Skin epidermis (tissue), 12 donors: ENCODE data around the gene PFKFB1.

Experiments
- H3K27ac ChIP-seq, 21 experiments: fragments of 200-600 bp; sonication (generic) in 11 of 21; one replicate each; pipeline ENCODE4 v1.5.0; 2020; ENCODE audit warnings: mild to moderate bottlenecking in 3 of 21, inconsistent platforms in 2 of 21, moderate library complexity in 2 of 21
- H3K4me3 ChIP-seq, 7 experiments: fragments of 200-600 bp; sonication (generic) in 2 of 7; one replicate each; pipeline ENCODE4 v1.5.0; 2020; ENCODE audit warnings: inconsistent platforms in 2 of 7, mild to moderate bottlenecking in 2 of 7, moderate library complexity in 1 of 7

The PFKFB1 gene

DNA sequence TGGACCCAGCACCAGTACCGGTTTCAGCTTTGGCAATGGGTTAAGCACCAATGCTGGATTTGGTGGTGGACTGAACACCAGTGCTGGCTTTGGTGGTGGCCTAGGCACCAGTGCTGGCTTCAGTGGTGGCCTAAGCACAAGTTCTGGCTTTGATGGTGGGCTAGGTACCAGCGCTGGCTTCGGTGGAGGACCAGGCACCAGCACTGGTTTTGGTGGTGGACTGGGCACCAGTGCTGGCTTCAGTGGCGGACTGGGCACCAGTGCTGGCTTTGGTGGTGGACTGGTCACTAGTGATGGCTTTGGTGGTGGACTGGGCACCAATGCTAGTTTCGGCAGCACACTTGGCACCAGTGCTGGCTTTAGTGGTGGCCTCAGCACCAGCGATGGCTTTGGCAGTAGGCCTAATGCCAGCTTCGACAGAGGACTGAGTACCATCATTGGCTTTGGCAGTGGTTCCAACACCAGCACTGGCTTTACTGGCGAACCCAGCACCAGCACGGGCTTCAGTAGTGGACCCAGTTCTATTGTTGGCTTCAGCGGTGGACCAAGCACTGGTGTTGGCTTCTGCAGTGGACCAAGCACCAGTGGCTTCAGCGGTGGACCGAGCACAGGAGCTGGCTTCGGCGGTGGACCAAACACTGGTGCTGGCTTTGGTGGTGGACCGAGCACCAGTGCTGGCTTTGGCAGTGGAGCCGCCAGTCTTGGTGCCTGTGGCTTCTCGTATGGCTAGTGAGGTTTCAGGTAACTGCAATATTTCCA is 63.5 kb downstream of the PFKFB1 start:
- Histone ChIP-seq H3K27ac (no peak overlapping the region), H3K4me3 (no peak overlapping the region)

DNA sequence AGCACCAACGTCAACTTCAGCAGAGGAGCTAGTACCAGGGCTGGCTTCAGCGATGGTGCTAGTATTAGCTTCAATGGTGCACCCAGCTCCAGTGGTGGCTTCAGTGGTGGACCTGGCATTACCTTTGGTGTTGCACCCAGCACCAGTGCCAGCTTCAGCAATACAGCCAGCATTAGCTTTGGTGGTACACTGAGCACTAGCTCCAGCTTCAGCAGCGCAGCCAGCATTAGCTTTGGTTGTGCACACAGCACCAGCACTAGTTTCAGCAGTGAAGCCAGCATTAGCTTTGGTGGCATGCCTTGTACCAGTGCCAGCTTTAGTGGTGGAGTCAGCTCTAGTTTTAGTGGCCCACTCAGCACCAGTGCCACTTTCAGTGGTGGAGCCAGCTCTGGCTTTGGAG is 65.1 kb downstream of the PFKFB1 start:
- H3K27ac ChIP-seq: no peak overlapping the region
- no peak overlapping the region for H3K4me3 ChIP-seq

DNA sequence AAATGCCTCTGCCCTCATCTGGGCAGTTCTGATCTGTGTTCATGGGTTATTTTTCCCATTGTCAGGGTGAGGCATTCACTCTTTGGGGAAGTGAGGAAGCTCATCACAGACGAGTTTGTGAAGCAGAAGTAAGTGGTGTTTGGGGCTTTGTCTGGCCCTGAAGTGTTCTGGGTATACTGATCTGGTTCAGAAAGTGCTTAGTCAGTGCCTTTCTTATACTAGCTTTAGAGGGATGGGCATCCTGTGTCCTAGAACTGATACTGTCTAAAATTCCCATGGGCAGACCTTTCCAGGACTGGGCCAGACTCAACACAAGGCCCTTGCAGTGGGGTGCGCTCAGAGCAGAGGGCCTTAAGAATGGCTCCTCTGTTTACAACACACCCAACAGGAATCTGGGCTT is 67.0 kb downstream of the PFKFB1 start:
- no peak overlapping the region for H3K27ac ChIP-seq
- no peak overlapping the region for H3K4me3 ChIP-seq

DNA sequence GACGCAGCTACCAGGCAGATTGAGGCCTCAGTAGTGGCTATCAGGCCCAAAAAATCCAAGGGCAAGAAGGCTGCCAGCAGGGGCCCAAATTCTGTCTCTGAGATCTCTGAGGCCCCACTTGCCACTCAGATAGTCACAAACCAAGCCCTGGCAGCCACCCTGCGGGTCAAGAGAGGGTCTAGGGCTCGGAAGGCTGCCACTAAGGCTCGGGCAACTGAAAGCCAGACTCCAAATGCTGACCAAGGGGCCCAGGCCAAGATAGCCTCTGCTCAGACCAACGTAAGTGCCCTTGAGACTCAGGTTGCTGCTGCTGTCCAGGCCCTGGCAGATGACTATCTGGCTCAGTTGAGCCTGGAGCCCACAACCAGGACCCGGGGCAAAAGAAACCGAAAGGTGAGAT is 70.6 kb downstream of the PFKFB1 start:
- Histone ChIP-seq H3K4me3 (no peak overlapping the region), H3K27ac (no peak overlapping the region)

DNA sequence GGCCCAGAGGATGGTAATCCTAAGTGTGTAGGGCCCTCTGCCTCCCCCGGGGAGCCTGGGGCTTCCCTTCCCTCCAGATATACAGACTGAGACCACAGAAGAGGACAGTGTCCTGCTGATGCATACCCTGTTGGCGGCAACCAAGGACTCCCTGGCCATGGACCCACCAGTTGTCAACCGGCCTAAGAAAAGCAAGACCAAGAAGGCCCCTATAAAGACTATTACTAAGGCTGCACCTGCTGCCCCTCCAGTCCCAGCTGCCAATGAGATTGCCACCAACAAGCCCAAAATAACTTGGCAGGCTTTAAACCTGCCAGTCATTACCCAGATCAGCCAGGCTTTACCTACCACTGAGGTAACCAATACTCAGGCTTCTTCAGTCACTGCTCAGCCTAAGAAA is 71.4 kb downstream of the PFKFB1 start:
- H3K27ac ChIP-seq: no peak overlapping the region

DNA sequence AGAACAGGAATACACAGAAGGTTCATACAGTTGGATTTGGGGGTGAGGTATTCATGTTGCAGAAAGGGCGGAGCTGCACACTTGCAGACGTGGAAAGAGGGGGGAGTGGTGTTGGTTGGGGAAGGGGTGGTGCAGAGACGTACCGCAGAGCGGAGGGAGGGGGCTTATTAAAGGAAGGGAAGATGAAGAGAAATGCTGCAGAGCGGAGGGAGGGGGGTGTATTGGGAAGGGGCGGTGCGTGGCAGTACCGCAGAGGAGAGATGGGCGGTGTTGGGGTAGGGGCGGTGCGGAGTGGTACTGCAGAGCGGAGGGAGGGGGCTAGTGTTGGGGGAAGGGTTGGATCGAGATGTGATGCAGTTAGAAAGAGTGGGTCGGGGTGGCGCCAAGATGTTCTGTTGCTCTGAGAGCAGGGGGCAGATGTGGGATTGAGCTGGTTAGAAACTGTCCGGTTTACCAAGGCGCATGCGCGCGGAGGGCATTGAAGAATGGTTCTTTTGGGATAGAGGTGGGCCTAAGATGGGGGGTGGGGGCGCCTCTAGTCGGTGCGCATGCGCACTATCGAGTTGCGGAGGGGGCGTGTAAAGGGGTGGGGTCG is 72.5 kb downstream of the PFKFB1 start:
- H3K27ac ChIP-seq: peak overlapping the region in 3 of 21 experiments; percentile 14 to 44 (median 16)
- H3K4me3 ChIP-seq: peak overlapping the region; percentile 27 to 48 (median 33)

More for the DNA sequence above, 71.4 kb downstream of the PFKFB1 start:
- no peak overlapping the region for H3K4me3 ChIP-seq

DNA sequence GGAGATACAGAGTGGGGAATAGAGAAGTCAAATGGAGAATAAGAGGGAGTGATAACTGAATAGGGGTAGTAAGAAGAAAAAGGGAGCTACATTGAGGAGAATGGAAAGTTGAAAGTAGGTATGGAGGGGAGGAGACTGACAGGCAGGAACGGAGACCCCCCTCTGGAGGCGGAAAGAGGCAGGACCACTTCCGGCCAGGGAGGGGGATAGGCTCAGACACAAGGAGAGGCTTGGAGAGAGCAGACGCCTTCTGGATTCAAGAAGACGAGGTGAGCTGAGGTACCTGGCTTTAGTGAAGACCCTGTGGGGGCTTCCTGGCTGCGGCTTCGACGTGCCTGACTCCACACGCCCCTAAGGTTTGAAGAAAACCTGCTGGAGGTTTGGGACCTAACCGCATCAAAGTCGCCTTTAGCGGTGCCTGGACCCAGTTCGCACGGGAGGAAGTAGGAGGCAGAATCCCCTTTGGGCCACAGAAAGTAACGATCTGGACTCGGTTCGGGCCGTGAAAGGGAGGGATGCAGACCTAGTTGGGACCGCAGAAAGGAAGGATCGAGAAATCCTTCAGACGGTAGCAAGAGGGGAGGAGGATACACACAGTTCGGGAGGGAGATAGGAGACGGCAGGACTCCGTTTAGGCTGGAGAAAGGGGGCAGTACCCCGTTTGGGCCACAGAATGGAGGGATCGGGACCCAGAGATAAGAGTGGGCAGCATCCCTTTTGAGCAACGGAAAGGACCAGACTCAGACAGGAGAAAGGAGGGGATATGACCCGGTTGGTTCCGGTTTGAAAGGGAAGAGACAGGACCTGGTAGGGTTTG is 73.2 kb downstream of the PFKFB1 start, which contains the start of gene TRO:
Gene TRO (plus strand): TSS at position 215 of the 817 bp plus-strand sequence. CDS start 1,423 bp downstream, outside the sequence.
- Histone ChIP-seq H3K27ac (peak within 1 kb of the TSS in 3 of 21 experiments; percentile 14 to 44 (median 16)), H3K4me3 (peak within 1 kb of the TSS; percentile 27 to 48 (median 33))

DNA sequence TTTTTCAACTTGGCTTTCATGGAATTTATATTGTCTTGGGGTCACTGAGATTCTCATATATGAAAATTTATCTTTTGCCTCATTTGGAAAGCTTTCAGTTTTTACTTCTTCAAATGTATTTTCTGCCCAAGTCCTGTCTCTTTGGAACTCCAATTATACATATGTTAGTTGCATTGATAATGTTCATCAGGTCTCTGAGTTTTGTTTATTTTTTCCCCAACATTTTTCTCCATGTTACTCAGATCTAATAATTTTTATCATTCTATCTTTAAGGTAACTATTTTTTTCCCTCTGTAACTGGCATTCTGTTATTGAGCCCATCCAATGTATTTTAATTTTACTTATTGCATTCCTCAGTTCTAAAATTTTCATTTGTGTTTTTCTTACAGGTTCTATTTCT is 84.0 kb downstream of the PFKFB1 start:
- Histone ChIP-seq H3K27ac (no peak overlapping the region), H3K4me3 (no peak overlapping the region)

DNA sequence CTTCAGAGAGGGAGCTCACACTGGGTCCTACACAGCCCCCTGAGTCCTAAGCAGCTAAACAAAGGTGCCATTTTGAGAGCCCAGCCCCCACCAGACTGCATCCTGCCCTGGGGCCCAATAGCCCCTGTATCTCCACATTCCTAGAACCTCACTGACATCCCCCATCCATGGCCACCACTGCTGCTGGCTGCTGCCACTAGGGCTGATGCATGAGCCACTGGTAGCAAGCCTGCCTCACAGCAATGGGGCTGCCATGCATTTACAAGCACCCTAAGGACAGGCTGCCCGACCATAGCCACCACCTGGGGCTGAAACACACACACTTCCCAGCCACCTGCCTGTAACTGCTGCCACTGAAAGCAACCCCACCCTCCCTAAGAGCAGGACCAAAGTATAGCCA is 99.8 kb downstream of the PFKFB1 start:
- H3K27ac ChIP-seq: no peak overlapping the region
- no peak overlapping the region for H3K4me3 ChIP-seq

DNA sequence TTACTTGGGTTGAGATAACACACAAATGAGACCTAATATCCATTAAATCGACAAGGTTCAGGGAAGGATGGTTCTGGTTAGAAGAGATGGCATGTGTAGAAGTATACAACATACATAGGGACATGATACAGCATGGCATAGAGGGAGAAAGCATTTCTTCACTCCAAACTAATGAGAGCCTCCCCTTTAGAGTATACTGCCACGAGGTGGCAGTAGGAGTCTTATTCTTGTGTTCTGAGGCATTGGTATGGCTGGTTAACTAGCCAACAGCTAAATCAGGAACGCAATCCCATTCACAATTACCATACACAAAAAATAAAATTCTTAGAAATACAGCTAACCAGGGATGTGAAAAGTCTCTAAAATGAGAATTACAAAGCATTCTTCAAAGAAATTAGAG is 102.4 kb downstream of the PFKFB1 start:
- Histone ChIP-seq H3K4me3 (no peak overlapping the region), H3K27ac (no peak overlapping the region)

DNA sequence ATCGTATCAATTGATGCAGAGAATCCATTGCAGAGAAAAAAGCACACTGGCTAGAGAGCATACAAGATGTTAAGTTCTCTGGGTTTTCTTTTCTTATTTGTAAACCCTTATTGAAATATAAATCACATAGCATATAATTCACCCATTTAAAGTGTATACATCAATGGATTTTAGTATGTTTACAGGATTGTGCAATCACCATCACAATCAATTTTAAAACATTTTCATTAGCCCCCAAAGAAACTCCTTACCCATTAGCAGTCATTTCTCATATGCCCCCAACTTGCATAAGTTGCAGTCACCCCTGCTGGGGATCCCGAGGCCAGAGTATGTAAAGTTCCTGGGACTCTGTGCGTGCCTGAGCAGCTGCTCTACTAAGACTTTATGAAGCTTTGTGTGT is 108.2 kb downstream of the PFKFB1 start:
- no peak overlapping the region for H3K27ac ChIP-seq
- no peak overlapping the region for H3K4me3 ChIP-seq
